Astrocyte of the cerebellum (primary cell): ENCODE results near the gene ANKRD13B.
"Not testable (repeated sequence)": the region's sequence is repeated elsewhere in the genome, so short reads cannot be mapped to it uniquely, and the experiment has no call there.

Source experiments
- DNase-seq: peaks from one replicate; pipeline ENCODE4 v3.0.0-alpha.2; 2011; ENCODE audit warnings: low read depth
- H3K4me3 ChIP-seq: 2 replicates; pipeline ENCODE4 v1.5.1; 2011; ENCODE audit warnings: mild to moderate bottlenecking, low read depth, low read length, moderate library complexity
- in situ Hi-C: cut with HindIII; loops from 2 replicates; pipeline ENCODE4 v1.10.0; 2017; ENCODE audit warnings: low sequenced_read_pairs
- TF ChIP-seq, protein P1 (sequence below): IDR thresholded peaks from 2 replicates; pipeline ENCODE4 v1.5.1; 2012; ENCODE audit warnings: low read length, low read depth, moderate library complexity, mild to moderate bottlenecking; ENCODE audit errors: missing control alignments

Gene ANKRD13B

DNA sequence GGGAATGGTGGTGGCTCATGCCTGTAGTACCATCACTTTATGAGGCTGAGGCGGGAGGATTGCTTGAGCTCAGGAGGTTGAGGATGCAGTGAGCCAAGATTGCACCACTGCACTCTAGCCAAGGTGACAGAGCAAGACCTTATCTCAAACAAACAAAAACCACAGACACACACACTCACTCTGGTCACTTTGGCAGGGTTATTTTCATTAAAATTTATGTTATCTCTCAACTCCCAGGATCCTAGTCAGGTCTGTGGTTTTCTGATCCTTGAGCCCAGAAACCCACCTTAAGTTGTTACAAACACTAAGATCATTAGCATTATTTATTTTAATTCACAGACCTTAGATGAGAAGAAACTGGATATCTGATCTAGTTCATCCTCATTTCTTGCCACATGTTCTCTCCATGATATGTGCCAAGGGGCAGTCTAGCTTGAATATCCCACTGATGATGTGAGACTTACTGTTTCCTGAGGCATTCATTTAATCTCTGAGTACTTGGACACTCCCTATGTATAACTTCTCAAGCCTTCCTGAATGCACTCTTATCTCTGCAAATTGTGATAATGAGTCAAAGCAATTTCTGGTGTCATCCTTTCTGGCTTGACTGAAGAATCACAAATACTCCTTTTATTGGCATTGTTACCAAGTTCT lies 35.7 kb upstream of the ANKRD13B start:
- in situ Hi-C loops = no loop called here
- TF ChIP-seq, protein P1, sequence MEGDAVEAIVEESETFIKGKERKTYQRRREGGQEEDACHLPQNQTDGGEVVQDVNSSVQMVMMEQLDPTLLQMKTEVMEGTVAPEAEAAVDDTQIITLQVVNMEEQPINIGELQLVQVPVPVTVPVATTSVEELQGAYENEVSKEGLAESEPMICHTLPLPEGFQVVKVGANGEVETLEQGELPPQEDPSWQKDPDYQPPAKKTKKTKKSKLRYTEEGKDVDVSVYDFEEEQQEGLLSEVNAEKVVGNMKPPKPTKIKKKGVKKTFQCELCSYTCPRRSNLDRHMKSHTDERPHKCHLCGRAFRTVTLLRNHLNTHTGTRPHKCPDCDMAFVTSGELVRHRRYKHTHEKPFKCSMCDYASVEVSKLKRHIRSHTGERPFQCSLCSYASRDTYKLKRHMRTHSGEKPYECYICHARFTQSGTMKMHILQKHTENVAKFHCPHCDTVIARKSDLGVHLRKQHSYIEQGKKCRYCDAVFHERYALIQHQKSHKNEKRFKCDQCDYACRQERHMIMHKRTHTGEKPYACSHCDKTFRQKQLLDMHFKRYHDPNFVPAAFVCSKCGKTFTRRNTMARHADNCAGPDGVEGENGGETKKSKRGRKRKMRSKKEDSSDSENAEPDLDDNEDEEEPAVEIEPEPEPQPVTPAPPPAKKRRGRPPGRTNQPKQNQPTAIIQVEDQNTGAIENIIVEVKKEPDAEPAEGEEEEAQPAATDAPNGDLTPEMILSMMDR = no peak
- no peak overlapping the region for H3K4me3 ChIP-seq
- no peak for DNase-seq

- TF ChIP-seq, protein P1 = no peak
- no peak for DNase-seq
- H3K4me3 ChIP-seq = no peak overlapping the region
- in situ Hi-C loops = no loop called here
Measured at GRCh38 chr17:29557739-29558116, 35.2 kb upstream of the ANKRD13B start.

DNA sequence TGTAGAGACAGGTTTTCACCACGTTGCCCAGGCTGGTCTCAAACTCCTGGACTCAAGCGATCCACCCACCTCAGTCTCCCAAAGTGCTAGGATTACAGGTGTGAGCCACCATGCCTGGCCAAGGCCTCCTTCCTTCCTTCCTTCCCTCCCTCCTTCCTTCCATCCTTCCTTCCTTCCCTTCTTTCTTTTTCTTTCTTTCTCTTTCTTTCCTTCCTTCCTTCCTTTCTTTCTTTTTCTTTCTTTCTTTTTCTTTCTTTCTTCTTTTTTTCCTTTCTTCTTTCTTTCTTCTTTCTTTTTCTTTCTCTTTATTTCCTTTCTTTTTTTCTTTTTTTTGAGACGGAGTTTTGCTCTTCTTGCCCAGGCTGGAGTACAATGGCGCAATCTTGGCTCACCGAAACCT lies 34.8 kb upstream of the ANKRD13B start:
- H3K4me3 ChIP-seq, DNase-seq, in situ Hi-C loops: not testable (repeated sequence)

- no peak for DNase-seq
- TF ChIP-seq, protein P1 = no peak
- in situ Hi-C loops = no loop called here
- H3K4me3 ChIP-seq = no peak overlapping the region
Measured at GRCh38 chr17:29559640-29560039, 33.3 kb upstream of the ANKRD13B start.

GRCh38 chr17:29560316-29560715 lies 32.6 kb upstream of the ANKRD13B start:
- H3K4me3 ChIP-seq = no peak overlapping the region
- no peak for DNase-seq
- TF ChIP-seq, protein P1 = no peak
- in situ Hi-C loops = no loop called here

DNA sequence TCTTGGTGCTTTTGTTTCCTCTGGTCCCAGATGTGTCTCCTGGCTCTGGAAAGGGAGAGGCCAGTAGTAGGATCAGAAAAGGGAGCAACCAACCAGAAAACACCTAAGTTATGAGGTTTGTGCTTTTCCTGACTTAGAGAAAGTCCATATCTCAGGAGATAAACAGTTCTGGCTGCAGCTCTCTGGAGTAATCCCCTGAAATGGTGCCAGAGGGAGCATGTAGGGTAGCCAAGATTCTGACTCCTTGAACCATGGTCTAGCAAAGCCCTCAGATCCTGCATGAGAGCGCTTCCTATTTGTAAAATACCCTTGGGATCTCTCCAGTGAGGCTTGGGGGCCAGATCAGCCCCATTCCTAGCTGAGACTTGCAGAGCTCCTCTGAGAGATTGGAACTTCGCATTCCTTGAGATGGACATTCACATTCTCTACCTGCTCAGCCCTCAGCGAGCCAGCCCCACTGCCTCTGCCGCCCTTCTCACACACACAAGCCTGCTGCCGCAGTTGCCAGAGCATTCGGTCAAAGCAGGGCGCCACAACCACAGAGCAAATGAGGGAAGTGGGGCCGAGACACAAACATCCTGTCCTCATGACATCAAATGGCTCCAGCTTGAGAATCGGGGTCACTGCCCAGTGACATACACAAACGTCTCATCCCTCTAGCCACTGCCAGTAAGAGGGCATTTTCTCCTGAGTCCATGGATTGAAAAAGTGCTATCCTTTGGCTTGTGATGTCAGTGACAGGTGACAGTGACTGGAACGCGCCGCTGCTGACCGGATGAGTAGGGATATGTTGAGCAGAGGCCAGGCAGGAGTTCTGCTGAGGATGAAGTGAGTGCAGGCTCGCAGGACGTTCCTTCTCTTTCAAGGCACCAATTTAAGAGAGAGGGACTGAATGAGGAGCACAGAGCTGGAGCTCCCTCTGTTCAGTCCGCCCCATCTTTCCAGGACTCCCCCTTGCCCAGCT lies 31.1 kb upstream of the ANKRD13B start:
- no peak overlapping the region for H3K4me3 ChIP-seq
- TF ChIP-seq, protein P1 = no peak
- in situ Hi-C loops = no loop called here
- no peak for DNase-seq

- H3K4me3 ChIP-seq = no peak overlapping the region
- TF ChIP-seq, protein P1 = no peak
- no peak for DNase-seq
- in situ Hi-C loops = no loop called here
Measured at GRCh38 chr17:29562615-29563014, 30.3 kb upstream of the ANKRD13B start.
